Endothelial cell of umbilical vein (primary cell): ENCODE measurements around the gene CFAP45.

Experiments used
- CTCF ChIP-seq, 2 donors: IDR thresholded peaks; 1 replicate in 1 of 2; 2 replicates in 1 of 2; pipeline ENCODE4 v1.5.1; 2011; ENCODE audit warnings: low read length in 2 of 2, mild to moderate bottlenecking in 2 of 2, moderate library complexity in 2 of 2, control low read depth in 1 of 2, inconsistent platforms in 1 of 2, low read depth in 1 of 2; ENCODE audit not compliant: insufficient read depth in 1 of 2; ENCODE audit errors: extremely low read depth in 1 of 2
- FOS ChIP-seq: IDR thresholded peaks from 2 replicates; pipeline ENCODE4 v1.6.1; 2011; ENCODE audit warnings: mild to moderate bottlenecking, low read length, moderate library complexity, borderline replicate concordance; ENCODE audit not compliant: insufficient read depth
- JUN ChIP-seq: IDR thresholded peaks from 2 replicates; pipeline ENCODE4 v1.6.1; 2011; ENCODE audit warnings: borderline replicate concordance, low read depth; ENCODE audit not compliant: insufficient read length, insufficient read depth
- POLR2A ChIP-seq: IDR thresholded peaks from 2 replicates; pipeline ENCODE4 v1.6.1; 2012; ENCODE audit warnings: low read depth, mild to moderate bottlenecking, control low read depth, low read length
- POLR2AphosphoS5 ChIP-seq: IDR thresholded peaks from 2 replicates; pipeline ENCODE4 v1.6.1; 2012; ENCODE audit warnings: low read depth, mild to moderate bottlenecking, control low read depth, low read length, moderate library complexity; ENCODE audit not compliant: insufficient read depth
- TF ChIP-seq, protein P1 (sequence below): IDR thresholded peaks from 2 replicates; pipeline ENCODE4 v1.6.1; 2011; ENCODE audit not compliant: insufficient read depth, insufficient read length

- TF ChIP-seq CTCF (IDR thresholded peaks at IDR 0.05; ENCODE audit: extremely low read depth in 1 of 2, insufficient read depth in 1 of 2, low read depth in 1 of 2, low read length in 2 of 2) (no peak), POLR2A (no peak), FOS (no peak), POLR2AphosphoS5 (no peak), JUN (no peak)
- TF ChIP-seq, protein P1, sequence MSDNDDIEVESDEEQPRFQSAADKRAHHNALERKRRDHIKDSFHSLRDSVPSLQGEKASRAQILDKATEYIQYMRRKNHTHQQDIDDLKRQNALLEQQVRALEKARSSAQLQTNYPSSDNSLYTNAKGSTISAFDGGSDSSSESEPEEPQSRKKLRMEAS, result no peak
Observed at GRCh38 chr1:159866905-159867663, 32.9 kb downstream of the CFAP45 start.
